SK-N-MC (cell line): ENCODE results near the gene TLR2.

Source experiments
- EZH2 ChIP-seq: fragments of 200-600 bp; sonication (generic); IDR thresholded peaks from one replicate; pipeline ENCODE4 v1.6.1; 2017; ENCODE audit warnings: antibody characterized with exemption
- POLR2AphosphoS5 ChIP-seq: IDR thresholded peaks from 2 replicates; pipeline ENCODE4 v1.6.1; 2012; ENCODE audit warnings: mild to moderate bottlenecking, low read depth, low read length, borderline replicate concordance

DNA sequence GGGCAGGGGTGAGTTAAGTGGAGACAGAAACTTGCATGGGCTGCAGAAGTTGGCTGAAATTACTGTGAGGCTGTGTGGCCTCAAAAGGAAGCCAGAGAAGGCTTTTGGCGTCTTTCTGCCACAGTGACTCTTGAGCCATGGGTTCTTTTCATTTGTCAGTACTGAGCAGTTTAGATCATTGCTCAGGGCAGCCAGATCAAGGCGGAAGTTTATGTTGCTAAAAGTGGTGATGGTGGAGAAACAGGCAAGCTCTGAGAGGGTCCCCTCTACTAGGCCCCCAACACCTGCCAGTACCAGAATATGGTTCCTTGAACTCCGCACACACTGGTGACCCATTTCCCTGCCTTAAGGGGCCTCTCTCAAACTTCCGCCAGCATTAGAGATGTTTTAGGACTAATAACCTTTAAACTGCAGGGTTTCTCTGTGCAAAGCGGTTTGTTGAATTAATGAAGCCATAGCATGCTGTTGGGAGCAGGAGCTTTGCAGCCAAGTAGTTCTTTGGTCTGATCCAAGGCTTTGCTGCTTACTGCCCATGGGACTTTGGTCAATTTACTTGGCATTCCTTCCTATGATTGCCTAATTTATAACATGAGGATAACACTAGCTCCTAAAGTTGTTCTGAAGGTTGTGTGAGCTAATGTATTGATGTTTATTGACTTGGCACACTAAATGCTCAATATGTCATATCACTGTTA, 41.2 kb downstream of the TLR2 start:
- TF ChIP-seq EZH2 (no peak), POLR2AphosphoS5 (no peak)
